ENCODE data around the gene SAP25.

GRCh38 chr7:100574362-100575205 is 884 bp upstream of the SAP25 start:
- TF ChIP-seq POLR2A (IDR thresholded peaks at IDR 0.05; ENCODE audit: low read depth, low read length) (no peak), SPI1 (IDR thresholded peaks at IDR 0.05; ENCODE audit: low read depth, low read length) (no peak), POLR2AphosphoS5 (IDR thresholded peaks at IDR 0.05; ENCODE audit: low read depth, low read length) (no peak), TAF1 (IDR thresholded peaks at IDR 0.05; ENCODE audit: low read depth, low read length) (no peak)
